PC-9 (cell line): Measurements from ENCODE around the gene BLOC1S1. TPM values are rescaled to one million over a fixed set of nuclear protein-coding genes. Genes with fewer than 3 reads are reported as not detected.
A peak's percentile ranks its signal among the peaks of the same experiment; 100 is the strongest.

Experiments
- BruUV-seq: library from RNA; stranded (reverse); fragments of 400-500 nt; replicated peaks from 2 replicates; lab custom pipeline; 2021; lab: Mats Ljungman, UMichigan
- CTCF ChIA-PET: fragments of 300-600 bp; sonication (Branson Sonifier 250); formaldehyde crosslinking; loops from one replicate; lab custom pipeline; 2022; ENCODE audit warnings: antibody characterized with exemption; lab: Charles Lee
- POLR2A ChIA-PET: fragments of 300-600 bp; sonication (Branson Sonifier 250); formaldehyde crosslinking; loops from one replicate; lab custom pipeline; 2022; ENCODE audit warnings: antibody characterized with exemption; ENCODE audit not compliant: unreplicated experiment; lab: Charles Lee
- DNase-seq, 2 experiments: peaks; one replicate each; pipeline versions ENCODE4 v3.0.0 to v3.0.0-alpha.2; 2015 to 2022; ENCODE audit warnings: mixed read lengths in 1 of 2
- H2AFZ ChIP-seq: fragments of 200-600 bp; sonication (generic); 2 replicates; pipeline ENCODE4 v1.8.1; 2017; ENCODE audit warnings: antibody characterized with exemption
- H3F3A ChIP-seq: fragments of 200-600 bp; sonication (generic); 2 replicates; pipeline ENCODE4 v1.8.1; 2017; ENCODE audit warnings: antibody characterized with exemption, mild to moderate bottlenecking, low read depth; ENCODE audit not compliant: insufficient read depth
- H3K27ac ChIP-seq: fragments of 200-600 bp; sonication (generic); 2 replicates; pipeline ENCODE4 v1.6.1; 2016; ENCODE audit warnings: mixed run types
- H3K27me3 ChIP-seq: fragments of 200-600 bp; sonication (generic); 2 replicates; pipeline ENCODE4 v1.6.1; 2016; ENCODE audit warnings: low read depth, mixed run types; ENCODE audit not compliant: insufficient read depth
- H3K36me3 ChIP-seq: fragments of 200-600 bp; sonication (generic); 2 replicates; pipeline ENCODE4 v1.6.1; 2016; ENCODE audit warnings: low read depth, mixed run types
- H3K4me1 ChIP-seq: fragments of 200-600 bp; sonication (generic); replicated peaks from 2 replicates; pipeline ENCODE4 v1.6.1; 2016; ENCODE audit warnings: mixed run types; ENCODE audit not compliant: insufficient read depth
- H3K4me2 ChIP-seq: fragments of 200-600 bp; sonication (generic); 2 replicates; pipeline ENCODE4 v1.6.1; 2017; ENCODE audit warnings: mixed run types
- H3K4me3 ChIP-seq: fragments of 200-600 bp; sonication (generic); 2 replicates; pipeline ENCODE4 v1.6.1; 2016; ENCODE audit warnings: mixed run types
- H3K79me2 ChIP-seq: fragments of 200-600 bp; sonication (generic); 2 replicates; pipeline ENCODE4 v1.6.1; 2017; ENCODE audit warnings: low read depth, mixed run types
- H3K9me2 ChIP-seq: fragments of 200-600 bp; sonication (generic); 2 replicates; pipeline ENCODE4 v1.8.1; 2017; ENCODE audit warnings: mild to moderate bottlenecking; ENCODE audit not compliant: insufficient read depth
- H3K9me3 ChIP-seq: fragments of 200-600 bp; sonication (generic); 2 replicates; pipeline ENCODE4 v1.8.1; 2016; ENCODE audit warnings: low read depth; ENCODE audit not compliant: insufficient read depth
- H4K20me1 ChIP-seq: fragments of 200-600 bp; sonication (generic); 2 replicates; pipeline ENCODE4 v1.8.1; 2017; ENCODE audit not compliant: insufficient read depth
- CTCF ChIP-seq: fragments of 200-600 bp; sonication (generic); conservative IDR thresholded peaks from 2 replicates; pipeline ENCODE4 v1.6.1; 2017; ENCODE audit warnings: mixed run types, antibody characterized with exemption, mild to moderate bottlenecking, moderate library complexity
- EZH2 ChIP-seq: fragments of 200-600 bp; sonication (generic); IDR thresholded peaks from 2 replicates; pipeline ENCODE4 v1.8.0; 2017; ENCODE audit warnings: antibody characterized with exemption, low read depth
- intact Hi-C: fragments of 100-400 bp; cut with micrococcal nuclease; formaldehyde crosslinking; loops from one replicate; pipeline ENCODE4 v1.10.0; 2022; ENCODE audit not compliant: unreplicated experiment
- total RNA-seq: library from RNA; stranded (reverse); gene quantifications from 2 replicates; pipeline ENCODE4 v1.2.3, GENCODE V29; 2021

BLOC1S1 gene
- total RNA-seq, 1 experiment from 2014 or later: 81.1 TPM

GRCh38 chr12:55728186-55728938 is 12.5 kb downstream of the BLOC1S1 start:
- Histone ChIP-seq H3K4me2 (peak overlapping the region; percentile 83), H3K9me3 (no peaks in the 10 kb centered on the region), H3K4me3 (peak overlapping the region; percentile 100), H3K9me2 (no peaks in the 10 kb centered on the region), H3K4me1 (peaks cover 30% of the 10 kb centered on the region), H3K36me3 (peaks cover 11% of the 10 kb centered on the region; the same call in 1 of the 2 replicates), H2AFZ (peak overlapping the region; percentile 84), H3K79me2 (peaks cover 21% of the 10 kb centered on the region), H3F3A (peaks cover 41% of the 10 kb centered on the region; the same call in 1 of the 2 replicates), H3K27me3 (no peaks in the 10 kb centered on the region), H3K27ac (peak overlapping the region; percentile 84), H4K20me1 (peaks cover 30% of the 10 kb centered on the region)
- TF ChIP-seq CTCF: no peak
- no peak for TF ChIP-seq EZH2
- ChIA-PET CTCF (no interaction called here), POLR2A (interaction anchor here (1.3 kb wide), 1 partner anchor 10 kb away, joined by 7 read pairs; no protein-coding TSS in a partner anchor)
- DNase-seq: peak; percentile 43 to 61
- intact Hi-C loops: loop anchor here (10.0 kb wide), 1 partner anchor 734 kb away; no protein-coding TSS in a partner anchor
- no TSS peak for BruUV-seq

- H3K9me2 ChIP-seq: no peaks in the 10 kb centered on the region
- H3K79me2 ChIP-seq: peaks cover 21% of the 10 kb centered on the region
- TF ChIP-seq EZH2 (no peak), CTCF (no peak; the same call in 1 of the 2 replicates)
- intact Hi-C loops: loop anchor here (10.0 kb wide), 1 partner anchor 734 kb away; no protein-coding TSS in a partner anchor
- peaks cover 11% of the 10 kb centered on the region; the same call in 1 of the 2 replicates for H3K36me3 ChIP-seq
- H3K27me3 ChIP-seq: no peaks in the 10 kb centered on the region
- POLR2A ChIA-PET: interaction anchor here (0.6 to 1.3 kb wide), 2 partner anchors 10 to 204 kb away, joined by 3 to 7 read pairs; no protein-coding TSS in a partner anchor
- CTCF ChIA-PET: interaction anchor here (0.6 to 1.5 kb wide), 5 partner anchors 8 to 1883 kb away, joined by 3 to 21 read pairs (median 5); no protein-coding TSS in a partner anchor
- peak within 1 kb of the TSS; percentile 100 for H3K4me3 ChIP-seq
- H4K20me1 ChIP-seq: peaks cover 30% of the 10 kb centered on the region
- H3K9me3 ChIP-seq: no peaks in the 10 kb centered on the region
- peaks cover 34% of the 10 kb centered on the region; the same call in 1 of the 2 replicates for H3F3A ChIP-seq
- peaks cover 22% of the 10 kb centered on the region for H3K4me1 ChIP-seq
- peak within 1 kb of the TSS; percentile 83 for H3K4me2 ChIP-seq
- peak within 1 kb of the TSS; percentile 84 for H3K27ac ChIP-seq
- peak within 1 kb of the TSS; percentile 84 for H2AFZ ChIP-seq
- peak; percentile 73 to 80 for DNase-seq
- TSS peak; percentile 75 for BruUV-seq
Measured at GRCh38 chr12:55728939-55729818, 13.3 kb downstream of the BLOC1S1 start, which contains the start of gene CD63. Gene CD63, minus strand, starts transcription at chr12:55729009. Its CDS starts 668 bp downstream, at chr12:55728341.
